ENCODE measurements around the gene CDC25B.

- TF ChIP-seq CTCF (conservative IDR thresholded peaks at IDR 0.05) (no peak), EZH2 (IDR thresholded peaks at IDR 0.05; ENCODE audit: low read depth) (no peak)
Measured at GRCh38 chr20:3755814-3756480, 40.2 kb upstream of the CDC25B start.

Data from PC-9 (cell line).